Aorta (tissue), 5 donors: ENCODE measurements around the gene POLR3K. TPM values are rescaled to one million over a fixed set of nuclear protein-coding genes. Genes with fewer than 3 reads are reported as not detected.

Experiments
- ATAC-seq: fragments of 200-7000 bp; cut with Tn5 transposase; one replicate; pipeline ENCODE4 v1.9.1; 2022; ENCODE audit warnings: moderate library complexity; ENCODE audit not compliant: low FRiP score
- DNase-seq, 2 donors: peaks; one replicate each; pipeline ENCODE4 v3.0.0-alpha.2; 2020
- H3K27ac ChIP-seq, 2 donors: one replicate each; pipeline ENCODE4 v1.5.1; 2013; ENCODE audit warnings: low read length in 2 of 2, mild to moderate bottlenecking in 2 of 2, moderate library complexity in 2 of 2, control low read depth in 1 of 2, inconsistent platforms in 1 of 2, low read depth in 1 of 2
- H3K27me3 ChIP-seq, 2 donors: one replicate each; pipeline ENCODE4 v1.6.1; 2013; ENCODE audit warnings: control low read depth in 1 of 2, low read length in 1 of 2, mild to moderate bottlenecking in 1 of 2, moderate library complexity in 1 of 2; ENCODE audit not compliant: insufficient read depth in 2 of 2, control insufficient read depth in 1 of 2
- H3K36me3 ChIP-seq, 2 donors: one replicate each; pipeline ENCODE4 v1.6.1; 2013; ENCODE audit warnings: control low read depth in 1 of 2, low read length in 1 of 2, mild to moderate bottlenecking in 1 of 2; ENCODE audit not compliant: insufficient read depth in 2 of 2, control insufficient read depth in 1 of 2
- H3K4me1 ChIP-seq, 2 donors: one replicate each; pipeline ENCODE4 v1.6.1; 2013; ENCODE audit warnings: low read length in 2 of 2, control low read depth in 1 of 2, mild to moderate bottlenecking in 1 of 2, moderate library complexity in 1 of 2; ENCODE audit not compliant: insufficient read depth in 2 of 2, control insufficient read depth in 1 of 2
- H3K4me3 ChIP-seq, 2 donors: one replicate each; pipeline ENCODE4 v1.5.1; 2013; ENCODE audit warnings: low read length in 2 of 2, control low read depth in 1 of 2, mild to moderate bottlenecking in 1 of 2
- H3K9me3 ChIP-seq: one replicate; pipeline ENCODE4 v1.6.1; 2013; ENCODE audit warnings: mild to moderate bottlenecking, low read length; ENCODE audit not compliant: control insufficient read depth
- WGBS, 2 donors: extraction: QIAGEN DNeasy Blood & Tissue Kit; methylation state at CpG; one replicate each; pipeline ENCODE4 v1.1.7; 2013; 5-methylcytosine and 5-hydroxymethylcytosine counted together
- intact Hi-C, 2 donors: fragments of 100-400 bp; cut with DNase I; formaldehyde crosslinking; loops; one replicate each; pipeline versions ENCODE4 v1.14.2 to v1.15.0; 2022
- long read RNA-seq, 2 donors: library from polyadenylated mRNA; unstranded; transcript quantifications; one replicate each; pipeline ENCODE4 v2.0.0, GENCODE V29; 2020 to 2021
- polyA plus RNA-seq, 2 donors: library from polyadenylated mRNA; stranded (reverse); fragments of 200-250 nt; gene quantifications; one replicate each; pipeline ENCODE4 v1.2.3, GENCODE V29; 2013
- total RNA-seq, 2 donors: library from RNA; stranded (reverse); fragmentation: NEBNext Ultra II Directional; extraction: Animal tissue kit (Norgen Biotek cat#: 25700); gene quantifications; one replicate each; pipeline ENCODE4 v1.2.1, GENCODE V29; 2021
- donor health status: healthy with polysubstance abuse.
- donor health status: Bipolar disorder and iron deficiency.
- donor health status: DM: no; HTN: no; CAD: no.
- donor health status: DM: no; HTN: no; CAD: no.
- donor health status: DM: yes; HTN: yes; CAD: no.

The POLR3K gene
- total RNA-seq (1 to 10 TPM; 6.0 to 6.1 TPM), polyA plus RNA-seq (10 to 100 TPM in 1 of 2 donors, 1 to 10 TPM in 1; 8.5 to 10.9 TPM)
- long read RNA-seq, donor 1, transcript POLR3K-201 (3 exons, 1,392 nt) = major isoform, 6 of 7 reads
- long read RNA-seq, donor 1, partial matches to known transcripts = 0 of 7 reads
- long read RNA-seq, donor 1, other reads (novel, unspliced or antisense) = 1 of 7 reads
- long read RNA-seq, donor 2, transcript POLR3K-201 (3 exons, 1,392 nt) = major isoform, 6 of 6 reads
- long read RNA-seq, donor 2, partial matches to known transcripts = 0 of 6 reads
- long read RNA-seq, donor 2, other reads (novel, unspliced or antisense) = 0 of 6 reads

GRCh38 chr16:53346-54236, at the start of gene POLR3K, which contains the start of gene SNRNP25:
TSS of gene POLR3K (minus strand) at chr16:53608. CDS start at chr16:53586, 22 bp downstream.
TSS of gene SNRNP25 (plus strand) at chr16:53828. CDS start at chr16:54017, 189 bp downstream.
- DNase-seq = peak; percentile 98 to 100
- Histone ChIP-seq H3K4me3 (peak within 1 kb of the TSS; percentile 63 to 73), H3K27me3 (no peaks in the 10 kb centered on the region), H3K4me1 (no peaks in the 10 kb centered on the region), H3K9me3 (no peaks in the 10 kb centered on the region), H3K36me3 (peaks cover 0 to 5% of the 10 kb centered on the region in 2 donors), H3K27ac (peak within 1 kb of the TSS in 1 of 2 donors; percentile 13)
- 1% methylated on average over 88 to 91 of the region's 91 CpGs for WGBS, 2 donors
- intact Hi-C loops = no loop called here
- peak; percentile 98 for ATAC-seq

DNA sequence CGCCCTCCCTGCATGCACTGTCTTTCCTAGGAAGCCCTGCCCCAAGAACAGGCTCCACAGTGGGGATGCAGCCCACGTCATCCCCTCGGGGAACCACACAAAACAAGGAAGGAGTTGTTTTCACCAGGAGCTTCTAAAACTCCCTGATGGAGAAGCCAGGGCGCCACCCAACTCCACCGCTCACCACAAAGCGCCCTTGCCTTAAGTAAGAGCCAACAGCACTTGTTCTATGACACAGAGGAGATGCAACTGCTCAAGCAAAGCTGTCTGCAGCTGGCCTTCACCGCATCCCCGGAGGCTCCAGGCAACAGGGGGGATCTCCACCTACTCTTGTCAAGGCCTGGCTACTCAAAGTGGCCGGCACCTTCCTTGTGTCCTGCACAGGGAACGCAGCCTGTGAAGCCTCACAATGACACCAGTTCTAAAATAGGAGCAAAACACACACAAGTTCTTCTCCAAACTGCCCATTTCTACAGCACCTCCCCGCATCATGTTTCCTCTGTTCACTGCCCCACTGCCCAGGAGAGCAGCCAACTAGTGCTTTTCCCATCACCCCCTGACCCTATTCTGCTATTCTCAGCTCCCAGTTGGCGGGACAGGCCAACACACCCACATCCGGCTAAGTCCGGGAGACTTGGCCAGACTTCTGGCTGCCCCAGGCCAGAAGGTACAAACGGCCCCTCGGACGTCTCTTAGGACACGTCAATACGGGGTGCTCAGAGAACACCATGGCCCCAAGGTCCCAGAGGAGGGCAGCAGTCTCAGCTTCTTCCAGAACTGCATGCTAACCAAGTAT, 48.9 kb upstream of the POLR3K start:
- ATAC-seq (peak; percentile 81), DNase-seq (peak; percentile 83 to 86)
- no peaks in the 10 kb centered on the region for H3K9me3 ChIP-seq
- no peaks in the 10 kb centered on the region for H3K4me1 ChIP-seq
- peak overlapping the region; percentile 32 to 89 for H3K27ac ChIP-seq
- no peak overlapping the region for H3K4me3 ChIP-seq
- 15 to 23% methylated on average over 19 of the region's 19 CpGs for WGBS, 2 donors
- no peaks in the 10 kb centered on the region for H3K36me3 ChIP-seq
- intact Hi-C loops = no loop called here
- no peaks in the 10 kb centered on the region for H3K27me3 ChIP-seq

GRCh38 chr16:101586-101985, 48.2 kb upstream of the POLR3K start:
- H3K4me3 ChIP-seq = no peak overlapping the region
- H3K27me3 ChIP-seq = no peaks in the 10 kb centered on the region
- no peak for ATAC-seq
- no peaks in the 10 kb centered on the region for H3K9me3 ChIP-seq
- no peaks in the 10 kb centered on the region for H3K4me1 ChIP-seq
- 72 to 80% methylated on average over 6 of the region's 6 CpGs for WGBS, 2 donors
- intact Hi-C loops = no loop called here
- peak overlapping the region in 1 of 2 donors; percentile 89 for H3K27ac ChIP-seq
- no peaks in the 10 kb centered on the region for H3K36me3 ChIP-seq
- DNase-seq = no peak

DNA sequence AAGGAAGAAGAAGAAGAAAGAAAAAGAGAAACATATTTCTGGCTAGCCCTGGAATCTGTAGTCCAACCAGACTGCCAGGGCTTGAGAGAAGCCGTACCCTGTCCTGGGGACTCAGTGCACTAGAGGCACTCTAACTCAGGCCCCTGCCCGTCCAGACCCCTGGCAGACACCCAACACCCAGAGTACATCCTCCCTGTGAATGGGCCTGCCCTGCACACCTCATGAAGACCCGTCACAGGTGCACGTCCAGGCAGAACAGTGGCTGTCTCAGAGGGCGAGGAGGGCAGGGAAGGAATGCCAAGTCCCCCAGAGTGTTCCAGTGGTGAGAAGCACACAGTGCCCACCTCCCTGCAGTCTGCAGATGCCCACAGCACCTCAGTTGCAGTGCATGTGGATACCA, 47.6 kb upstream of the POLR3K start:
- no peaks in the 10 kb centered on the region for H3K27me3 ChIP-seq
- no peaks in the 10 kb centered on the region for H3K9me3 ChIP-seq
- ATAC-seq (no peak), DNase-seq (no peak)
- H3K4me1 ChIP-seq = no peaks in the 10 kb centered on the region
- no peaks in the 10 kb centered on the region for H3K36me3 ChIP-seq
- H3K27ac ChIP-seq = no peak overlapping the region
- intact Hi-C loops = no loop called here
- WGBS, 2 donors = 69 to 78% methylated on average over 5 of the region's 5 CpGs
- H3K4me3 ChIP-seq = no peak overlapping the region

DNA sequence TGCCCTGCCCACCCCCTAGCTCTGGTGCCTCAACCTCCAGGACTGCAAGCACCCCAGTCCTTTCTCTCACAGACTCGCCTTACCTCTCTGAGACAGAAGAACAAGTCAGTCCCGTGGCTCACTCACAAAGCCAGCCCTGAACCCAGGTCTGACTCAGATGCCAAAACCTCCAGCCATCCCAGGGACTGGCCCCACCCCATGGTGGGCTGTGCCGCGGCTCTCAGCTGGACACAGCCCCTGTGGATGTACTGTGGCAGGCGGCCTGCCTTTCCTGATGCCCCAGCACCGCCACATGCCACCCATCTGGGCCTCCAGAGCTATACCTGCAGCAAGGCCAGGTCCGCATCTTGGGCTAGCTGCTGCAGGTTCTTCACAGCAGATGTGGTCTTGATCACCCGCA, 44.4 kb upstream of the POLR3K start:
- intact Hi-C loops = loop anchor here in 1 of 2 donors (1.0 kb wide), 1 partner anchor 33 kb away; no protein-coding TSS in a partner anchor
- Histone ChIP-seq H3K27ac (no peak overlapping the region), H3K4me3 (no peak overlapping the region), H3K36me3 (no peaks in the 10 kb centered on the region), H3K27me3 (no peaks in the 10 kb centered on the region), H3K4me1 (no peaks in the 10 kb centered on the region), H3K9me3 (no peaks in the 10 kb centered on the region)
- ATAC-seq (no peak), DNase-seq (no peak)
- 83% methylated on average over 8 of the region's 8 CpGs for WGBS, 2 donors

- ATAC-seq (peak; percentile 93), DNase-seq (peak; percentile 95 to 96)
- H3K36me3 ChIP-seq = no peaks in the 10 kb centered on the region
- H3K27ac ChIP-seq = no peak overlapping the region
- no peaks in the 10 kb centered on the region for H3K27me3 ChIP-seq
- no peak overlapping the region for H3K4me3 ChIP-seq
- no peaks in the 10 kb centered on the region for H3K9me3 ChIP-seq
- 3 to 6% methylated on average over 11 of the region's 11 CpGs for WGBS, 2 donors
- H3K4me1 ChIP-seq = no peaks in the 10 kb centered on the region
- intact Hi-C loops = loop anchor here (1.0 kb wide), 1 partner anchor 32 kb away; no protein-coding TSS in a partner anchor
Observed at GRCh38 chr16:96935-97381, 43.5 kb upstream of the POLR3K start.

- no peak for ATAC-seq
- no peaks in the 10 kb centered on the region for H3K27me3 ChIP-seq
- WGBS, 2 donors = 87 to 91% methylated on average over 5 of the region's 5 CpGs
- no peaks in the 10 kb centered on the region for H3K4me1 ChIP-seq
- no peak overlapping the region for H3K27ac ChIP-seq
- DNase-seq = no peak
- no peaks in the 10 kb centered on the region for H3K9me3 ChIP-seq
- intact Hi-C loops = no loop called here
- no peak overlapping the region for H3K4me3 ChIP-seq
- H3K36me3 ChIP-seq = no peaks in the 10 kb centered on the region
Observed at GRCh38 chr16:94918-95265, 41.5 kb upstream of the POLR3K start.
